Heart right ventricle (tissue), 16 donors: ENCODE results near the gene RAD51B. TPM values are rescaled to one million over a fixed set of nuclear protein-coding genes. Genes with fewer than 3 reads are reported as not detected.

Experiments
- ATAC-seq, 8 donors: fragments of 200-7000 bp; cut with Tn5 transposase; one replicate each; pipeline ENCODE4 v1.9.1; 2020; ENCODE audit warnings: mild to moderate bottlenecking in 8 of 8, moderate library complexity in 8 of 8, moderate number of reproducible peaks in 1 of 8
- DNase-seq, 2 donors: peaks; one replicate each; pipeline ENCODE4 v3.0.0-alpha.2; 2020
- H3K27ac ChIP-seq, 10 donors: fragments of 200-600 bp; sonication (generic) in 2 of 10; one replicate each; pipeline versions ENCODE4 v1.5.0 to v1.8.0; 2020 to 2022; ENCODE audit warnings: mild to moderate bottlenecking in 3 of 10
- H3K27me3 ChIP-seq, 7 donors: fragments of 200-600 bp; one replicate each; pipeline ENCODE4 v1.8.0; 2021 to 2022; ENCODE audit warnings: mild to moderate bottlenecking in 2 of 7
- H3K36me3 ChIP-seq, 9 donors: fragments of 200-600 bp; sonication (generic) in 1 of 9; one replicate each; pipeline versions ENCODE4 v1.5.0 to v1.8.0; 2020 to 2022; ENCODE audit warnings: mild to moderate bottlenecking in 2 of 9
- H3K4me1 ChIP-seq, 9 donors: fragments of 200-600 bp; sonication (generic) in 1 of 9; one replicate each; pipeline versions ENCODE4 v1.5.0 to v1.8.0; 2020 to 2022; ENCODE audit warnings: mild to moderate bottlenecking in 4 of 9
- H3K4me3 ChIP-seq, 10 donors: fragments of 200-600 bp; sonication (generic) in 2 of 10; one replicate each; pipeline versions ENCODE4 v1.5.0 to v1.8.0; 2020 to 2022; ENCODE audit warnings: mild to moderate bottlenecking in 7 of 10, moderate library complexity in 2 of 10
- H3K9me3 ChIP-seq, 11 donors: fragments of 200-600 bp in 10 of 11; sonication (generic) in 2 of 11; one replicate each; pipeline versions ENCODE4 v1.5.0 to v1.8.0; 2013 to 2022; ENCODE audit warnings: mild to moderate bottlenecking in 2 of 11, control low read depth in 1 of 11, moderate library complexity in 1 of 11
- WGBS, 2 donors: extraction: QIAGEN DNeasy Blood & Tissue Kit; methylation state at CpG; one replicate each; pipeline ENCODE4 v1.1.7; 2013; ENCODE audit warnings: inconsistent platforms in 1 of 2; 5-methylcytosine and 5-hydroxymethylcytosine counted together
- intact Hi-C, 10 donors: fragments of 100-400 bp; cut with DNase I; formaldehyde crosslinking; loops; one replicate each; pipeline versions ENCODE4 v1.11.1 to v1.14.2; 2022
- polyA plus RNA-seq, 2 donors: library from polyadenylated mRNA; stranded (reverse); fragments of 200-250 nt; gene quantifications; one replicate each; pipeline ENCODE4 v1.2.3, GENCODE V29; 2013
- total RNA-seq, 10 donors: library from RNA; stranded (reverse); fragmentation: NEBNext Ultra II Directional in 3 of 10; extraction: Animal tissue kit (Norgen Biotek cat#: 25700) in 3 of 10; gene quantifications; one replicate each; pipeline versions ENCODE4 v1.2.1 to v1.2.4, GENCODE V29; 2021 to 2023
- TF ChIP-seq, protein P1 (sequence below), 9 donors: fragments of 200-600 bp; sonication (generic) in 2 of 9; IDR thresholded peaks; one replicate each; pipeline versions ENCODE4 v1.5.0 to v1.8.0; 2021 to 2022; ENCODE audit warnings: antibody characterized with exemption in 9 of 9, mild to moderate bottlenecking in 5 of 9, moderate library complexity in 1 of 9
- donor health status: Arrhythmogenic right ventricular cardiomyopathy.
- donor health status: ischemic (EF 13 %, LVEDD 7.1; RV severe dilation, severe dysfunction).
- donor health status: healthy with polysubstance abuse.
- donor health status: DM: no; HTN: yes; CAD: no.
- donor health status: DM: no; HTN: no; CAD: no.
- donor health status: ischemic (EF 25% LVEDD 6.9; RV normal size, moderate dysfunction).
- donor health status: ischemic (EF 25% LVEDD 5.7; RV mildly dilated, moderate dysfunction).
- donor health status: healthy.
- donor health status: DM: yes; HTN: yes; CAD: no.
- donor health status: Ischemic cardiomyopathy.
- donor health status: ischemic (EF 35%, LVEDD 5.7; RV mildly dilated, moderate dysfunction).
- donor health status: nonischemic (EF 11% LVEDD 7.7; RV severe dilation, severe dysfunction).
- donor health status: DM: yes; HTN: yes; CAD: no.
- donor health status: PGD.
- donor health status: ischemic (EF 29% LVEDD 5.4; RV normal size, mild dysfunction).
- donor health status: nonischemic (EF 23%, LVEDD 6.1; RV moderate dilation, normal function).

The RAD51B gene
- total and polyA plus RNA-seq, 12 donors: 0.88 to 8.6 (median 3.5) TPM

DNA sequence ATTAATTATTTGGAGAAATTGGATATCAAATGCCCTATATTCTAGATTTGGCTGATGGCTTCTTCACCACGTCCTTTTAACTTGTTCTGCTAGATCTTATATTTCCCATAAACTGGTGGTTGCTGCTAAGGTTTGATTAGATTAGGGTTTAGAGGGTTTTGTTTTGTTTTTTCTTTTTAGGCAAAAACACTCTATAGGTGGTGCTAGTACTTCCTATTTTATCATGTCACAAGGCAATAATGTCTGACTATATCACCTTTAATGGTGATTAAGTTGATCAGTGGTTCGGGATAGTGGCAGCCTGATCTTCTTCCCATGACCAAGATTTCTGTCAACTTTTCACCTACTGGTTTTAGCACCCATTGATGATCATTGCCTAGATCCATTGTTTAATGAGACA is 455.1 kb downstream of the RAD51B start:
- H3K4me1 ChIP-seq: peaks cover 0 to 44% (median 6%) of the 10 kb centered on the region in 9 donors
- H3K36me3 ChIP-seq: no peaks in the 10 kb centered on the region
- WGBS, 2 donors: 94% methylated on average over 2 of the region's 2 CpGs

DNA sequence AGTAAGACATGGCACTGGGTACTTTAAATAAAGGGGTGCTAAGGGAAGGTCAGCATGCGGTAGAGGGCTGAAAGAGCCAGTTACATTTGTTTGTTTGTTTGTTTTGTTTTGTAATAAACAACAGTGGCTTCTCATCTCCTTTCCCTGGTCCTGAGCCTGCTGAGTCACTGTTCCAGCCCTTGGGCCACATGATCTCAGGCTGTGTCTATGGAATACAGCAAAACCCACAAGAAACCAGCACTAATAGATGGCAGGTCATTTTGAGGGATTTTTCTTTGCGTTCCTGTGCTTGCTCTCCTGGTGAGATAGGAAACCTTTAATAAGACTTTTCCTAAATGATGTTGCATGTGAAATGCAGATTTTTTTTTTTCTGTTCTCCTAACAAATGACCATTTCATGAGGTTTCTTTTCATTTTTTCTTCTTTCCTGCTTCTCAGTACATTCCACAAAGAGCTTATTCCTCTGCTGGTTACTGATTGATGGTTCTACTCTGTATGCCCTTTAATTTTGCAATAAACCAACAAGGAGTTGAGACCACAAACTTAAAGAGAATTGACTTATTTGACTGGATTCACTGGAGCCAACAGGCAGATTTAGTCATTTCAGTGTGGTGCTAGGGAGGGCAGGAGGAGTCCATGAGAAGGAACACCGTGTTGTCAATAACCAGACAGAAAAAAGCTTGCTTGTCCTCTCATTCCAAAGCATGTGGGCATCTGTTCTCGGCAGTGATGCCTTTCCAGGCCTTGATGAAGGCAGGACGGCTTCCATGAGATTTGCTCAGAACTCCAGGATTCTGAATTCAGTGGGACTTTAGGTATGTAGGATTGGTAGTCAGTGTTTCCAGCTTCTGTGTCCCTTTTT is 459.2 kb downstream of the RAD51B start:
- TF ChIP-seq, protein P1, sequence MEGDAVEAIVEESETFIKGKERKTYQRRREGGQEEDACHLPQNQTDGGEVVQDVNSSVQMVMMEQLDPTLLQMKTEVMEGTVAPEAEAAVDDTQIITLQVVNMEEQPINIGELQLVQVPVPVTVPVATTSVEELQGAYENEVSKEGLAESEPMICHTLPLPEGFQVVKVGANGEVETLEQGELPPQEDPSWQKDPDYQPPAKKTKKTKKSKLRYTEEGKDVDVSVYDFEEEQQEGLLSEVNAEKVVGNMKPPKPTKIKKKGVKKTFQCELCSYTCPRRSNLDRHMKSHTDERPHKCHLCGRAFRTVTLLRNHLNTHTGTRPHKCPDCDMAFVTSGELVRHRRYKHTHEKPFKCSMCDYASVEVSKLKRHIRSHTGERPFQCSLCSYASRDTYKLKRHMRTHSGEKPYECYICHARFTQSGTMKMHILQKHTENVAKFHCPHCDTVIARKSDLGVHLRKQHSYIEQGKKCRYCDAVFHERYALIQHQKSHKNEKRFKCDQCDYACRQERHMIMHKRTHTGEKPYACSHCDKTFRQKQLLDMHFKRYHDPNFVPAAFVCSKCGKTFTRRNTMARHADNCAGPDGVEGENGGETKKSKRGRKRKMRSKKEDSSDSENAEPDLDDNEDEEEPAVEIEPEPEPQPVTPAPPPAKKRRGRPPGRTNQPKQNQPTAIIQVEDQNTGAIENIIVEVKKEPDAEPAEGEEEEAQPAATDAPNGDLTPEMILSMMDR (IDR thresholded peaks at IDR 0.05): no peak
- no peak overlapping the region for H3K4me3 ChIP-seq
- no peaks in the 10 kb centered on the region for H3K9me3 ChIP-seq
- ATAC-seq (no peak), DNase-seq (no peak)
- intact Hi-C loops: no loop called here
- peak overlapping the region in 1 of 10 donors; percentile 0 for H3K27ac ChIP-seq
- no peaks in the 10 kb centered on the region for H3K27me3 ChIP-seq
- peaks cover 0 to 34% (median 7%) of the 10 kb centered on the region in 9 donors for H3K4me1 ChIP-seq
- no peaks in the 10 kb centered on the region for H3K36me3 ChIP-seq
- 92 to 97% methylated on average over 5 of the region's 5 CpGs for WGBS, 2 donors

More for the DNA sequence above, 455.1 kb downstream of the RAD51B start:
- TF ChIP-seq, protein P1 (IDR thresholded peaks at IDR 0.05): no peak
- intact Hi-C loops: no loop called here
- H3K4me3 ChIP-seq: no peak overlapping the region
- no peaks in the 10 kb centered on the region for H3K9me3 ChIP-seq
- ATAC-seq (no peak), DNase-seq (no peak)
- H3K27me3 ChIP-seq: no peaks in the 10 kb centered on the region
- no peak overlapping the region for H3K27ac ChIP-seq

DNA sequence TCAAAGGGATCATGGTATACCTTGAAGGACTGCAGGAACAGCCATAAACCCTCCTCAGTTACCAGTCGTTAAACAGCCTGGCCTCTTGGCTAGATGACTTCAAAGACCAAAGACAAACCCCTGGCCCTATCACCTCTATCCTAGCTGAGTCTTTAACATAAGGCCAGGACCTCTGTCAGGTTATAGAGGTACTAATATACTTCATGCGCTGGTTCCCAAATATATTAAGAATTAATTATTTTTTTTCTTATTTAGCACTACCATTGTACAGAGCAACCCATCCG is 459.8 kb downstream of the RAD51B start:
- no peak overlapping the region for H3K27ac ChIP-seq
- H3K4me1 ChIP-seq: peaks cover 0 to 39% (median 11%) of the 10 kb centered on the region in 9 donors
- DNase-seq (no peak), ATAC-seq (no peak)
- no peak overlapping the region for H3K4me3 ChIP-seq
- no peaks in the 10 kb centered on the region for H3K27me3 ChIP-seq
- TF ChIP-seq, protein P1 (IDR thresholded peaks at IDR 0.05): no peak
- no peaks in the 10 kb centered on the region for H3K36me3 ChIP-seq
- WGBS, 2 donors: 92 to 97% methylated on average over 3 of the region's 3 CpGs
- no peaks in the 10 kb centered on the region for H3K9me3 ChIP-seq
- intact Hi-C loops: no loop called here

DNA sequence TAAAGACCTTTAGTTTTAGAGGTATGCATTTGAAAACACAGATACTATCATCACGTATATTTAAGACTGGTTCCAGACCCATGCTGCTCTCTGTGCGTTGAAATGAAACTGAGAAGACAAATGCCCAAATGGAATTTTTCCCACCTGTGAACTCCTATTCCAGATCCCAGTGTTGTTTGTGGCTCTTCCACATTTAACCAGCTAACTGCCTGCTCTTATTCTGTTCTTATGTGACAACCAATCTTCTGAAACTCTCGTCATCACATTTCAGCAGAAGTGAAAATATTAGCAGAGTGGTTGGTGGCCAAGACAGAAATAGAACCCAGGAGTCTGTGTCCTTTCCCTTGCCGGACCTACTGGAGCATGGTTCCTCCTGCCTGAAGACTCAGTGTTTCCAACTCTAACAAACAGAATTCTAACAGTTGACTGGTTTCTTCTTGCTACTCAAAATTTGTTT is 460.2 kb downstream of the RAD51B start:
- ATAC-seq (no peak), DNase-seq (no peak)
- Histone ChIP-seq H3K4me1 (peaks cover 0 to 44% (median 14%) of the 10 kb centered on the region in 9 donors), H3K27ac (no peak overlapping the region), H3K4me3 (no peak overlapping the region), H3K36me3 (no peaks in the 10 kb centered on the region), H3K27me3 (no peaks in the 10 kb centered on the region), H3K9me3 (no peaks in the 10 kb centered on the region)
- TF ChIP-seq, protein P1 (IDR thresholded peaks at IDR 0.05): no peak
- WGBS, 2 donors: 79 to 80% methylated on average over 4 of the region's 4 CpGs
- intact Hi-C loops: no loop called here
